M059J (cell line): ENCODE results near the gene RAB31. TPM values are rescaled to one million over a fixed set of nuclear protein-coding genes. Genes with fewer than 3 reads are reported as not detected.
A peak's percentile ranks its signal among the peaks of the same experiment; 100 is the strongest.

Experiments used
- DNase-seq: peaks from one replicate; pipeline ENCODE4 v3.0.0-alpha.2; 2012; ENCODE audit warnings: low read depth
- total RNA-seq: library from RNA; depleted of rRNA; stranded (reverse); fragments of >200 nt; shearing (Covaris generic); gene quantifications from 2 replicates; pipeline ENCODE4 v1.2.3, GENCODE V29; 2014

RAB31 gene
- total RNA-seq, 1 experiment from 2014 or later = 53.6 TPM

DNA sequence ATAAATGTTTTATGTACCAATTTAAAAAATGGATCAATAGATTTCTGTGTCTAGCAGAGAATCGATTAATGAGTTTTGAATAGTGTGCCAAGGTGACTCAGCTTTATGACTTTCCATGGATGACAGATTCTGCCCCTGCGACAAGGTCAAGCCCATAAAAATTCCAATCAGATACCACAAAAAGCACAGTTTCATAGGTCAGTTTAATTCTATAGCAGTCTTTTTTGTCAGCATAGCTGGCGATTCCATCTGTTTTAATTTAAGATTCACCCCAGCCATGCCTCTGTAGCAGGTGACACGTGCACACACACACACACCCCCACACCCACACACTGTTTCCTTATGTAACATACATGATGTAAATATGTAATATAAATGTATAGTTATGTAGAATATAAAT lies 28.9 kb downstream of the RAB31 start:
- peak; percentile 73 for DNase-seq

GRCh38 chr18:9737472-9738121 lies 29.5 kb downstream of the RAB31 start:
- DNase-seq = peak; percentile 90

GRCh38 chr18:9738266-9738969 lies 30.3 kb downstream of the RAB31 start:
- DNase-seq = no peak

- no peak for DNase-seq
Measured at GRCh38 chr18:9739516-9739915, 31.4 kb downstream of the RAB31 start.

DNA sequence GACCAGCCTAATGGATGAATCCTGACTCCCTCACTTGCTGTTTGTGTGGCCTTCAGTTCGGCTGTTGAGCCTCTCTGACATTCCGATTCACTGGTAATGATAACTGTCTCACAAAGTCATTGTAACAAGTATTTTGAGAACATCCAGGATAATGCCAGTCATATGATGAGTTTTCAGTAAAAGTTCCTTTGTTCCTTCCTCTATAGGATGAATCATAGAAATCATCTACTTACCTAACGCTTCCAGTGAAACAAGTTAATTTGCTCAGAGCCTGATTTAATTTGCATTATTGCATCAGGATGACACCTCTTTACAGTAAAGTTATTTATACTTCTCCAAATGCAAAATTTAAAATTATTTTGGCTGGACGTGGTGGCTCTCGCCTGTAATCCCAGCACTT lies 32.0 kb downstream of the RAB31 start:
- no peak for DNase-seq

- DNase-seq = no peak
Measured at GRCh38 chr18:9741406-9741792, 33.3 kb downstream of the RAB31 start.

- DNase-seq = peak; percentile 68
Measured at GRCh38 chr18:9741793-9742523, 33.9 kb downstream of the RAB31 start.

GRCh38 chr18:9742524-9743131 lies 34.5 kb downstream of the RAB31 start:
- peak; percentile 80 for DNase-seq

DNA sequence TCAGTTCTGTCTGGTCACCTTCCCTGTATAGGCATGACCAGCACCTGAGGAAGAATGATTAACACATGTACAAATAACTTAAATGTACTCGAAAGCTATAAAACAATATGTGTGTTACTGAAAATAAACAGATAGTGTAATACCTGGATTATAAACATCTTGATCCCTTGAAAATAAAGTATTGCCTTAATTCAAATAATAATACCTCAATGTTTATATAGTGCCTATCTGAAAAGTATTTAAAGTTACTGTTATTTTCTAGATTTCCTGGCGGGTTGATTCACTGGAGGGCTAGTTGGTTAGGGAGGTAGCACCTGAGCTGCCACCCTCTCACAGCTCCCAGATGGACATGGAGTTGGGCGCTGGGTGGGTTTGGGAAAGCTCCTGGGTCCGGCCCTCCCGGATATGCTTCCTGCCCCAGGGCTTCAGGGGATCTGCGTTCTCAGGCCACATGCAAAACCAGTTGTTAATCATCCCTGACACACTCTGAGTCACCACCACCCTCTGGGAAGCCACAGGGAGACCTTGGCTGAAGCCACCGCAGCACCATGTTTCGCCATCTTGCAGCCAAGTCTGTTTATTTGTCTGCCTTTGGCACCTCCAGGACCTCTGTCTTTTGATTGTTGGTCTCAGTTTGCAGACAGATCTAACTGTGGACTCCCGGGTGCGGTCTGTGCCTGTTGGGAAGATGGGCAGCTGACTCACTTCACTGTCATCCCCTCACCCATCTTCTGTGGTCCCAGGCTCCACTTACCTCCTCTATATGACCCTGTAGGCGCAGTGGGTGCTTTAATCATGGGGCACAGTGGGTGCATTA lies 35.3 kb downstream of the RAB31 start:
- DNase-seq = peak; percentile 99

- peak; percentile 36 for DNase-seq
Measured at GRCh38 chr18:9746958-9747357, 38.9 kb downstream of the RAB31 start.

DNA sequence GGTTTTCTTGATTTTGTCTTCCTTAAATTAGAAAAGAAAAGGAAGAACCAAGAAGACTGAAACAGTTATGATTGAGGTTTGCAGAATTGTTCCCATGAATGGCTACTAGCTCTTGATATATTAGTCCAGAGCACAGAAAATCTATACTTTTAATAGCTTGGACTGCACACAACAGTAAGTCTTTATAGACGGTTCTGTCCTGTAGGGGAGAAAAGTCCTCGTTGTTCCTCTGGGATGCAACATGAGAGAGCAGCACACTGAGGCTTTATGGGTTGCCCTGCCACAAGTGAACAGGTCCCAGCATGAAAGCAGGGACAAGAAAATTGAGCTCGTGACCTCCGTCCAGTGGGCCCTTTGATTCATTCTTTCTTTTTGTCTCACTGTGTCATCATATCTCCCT lies 41.5 kb downstream of the RAB31 start:
- no peak for DNase-seq

- DNase-seq = no peak
Measured at GRCh38 chr18:9750112-9750511, 42.0 kb downstream of the RAB31 start.

- DNase-seq = no peak
Measured at GRCh38 chr18:9750606-9751304, 42.7 kb downstream of the RAB31 start.

GRCh38 chr18:9751371-9752031 lies 43.4 kb downstream of the RAB31 start:
- no peak for DNase-seq

DNA sequence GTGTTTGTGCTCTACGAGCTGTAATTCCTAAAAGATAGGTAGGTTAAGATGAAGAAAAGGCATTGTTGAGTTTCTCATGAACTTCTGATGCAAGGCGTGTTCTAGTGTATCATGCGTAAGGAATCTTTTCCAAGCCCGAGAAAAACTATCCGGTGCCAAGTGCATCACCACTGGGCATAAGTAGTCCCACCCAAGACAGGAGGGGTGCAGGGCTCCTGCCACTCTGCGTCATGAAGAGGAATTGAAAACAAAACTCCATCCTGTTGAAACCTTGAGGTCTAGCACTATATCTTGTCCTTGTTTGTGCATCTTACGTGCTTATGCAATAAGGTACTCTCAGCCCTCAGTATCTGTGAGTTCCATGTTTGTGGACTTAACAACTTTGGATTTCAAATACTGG lies 45.7 kb downstream of the RAB31 start:
- no peak for DNase-seq

GRCh38 chr18:9755110-9755509 lies 47.0 kb downstream of the RAB31 start:
- no peak for DNase-seq

DNA sequence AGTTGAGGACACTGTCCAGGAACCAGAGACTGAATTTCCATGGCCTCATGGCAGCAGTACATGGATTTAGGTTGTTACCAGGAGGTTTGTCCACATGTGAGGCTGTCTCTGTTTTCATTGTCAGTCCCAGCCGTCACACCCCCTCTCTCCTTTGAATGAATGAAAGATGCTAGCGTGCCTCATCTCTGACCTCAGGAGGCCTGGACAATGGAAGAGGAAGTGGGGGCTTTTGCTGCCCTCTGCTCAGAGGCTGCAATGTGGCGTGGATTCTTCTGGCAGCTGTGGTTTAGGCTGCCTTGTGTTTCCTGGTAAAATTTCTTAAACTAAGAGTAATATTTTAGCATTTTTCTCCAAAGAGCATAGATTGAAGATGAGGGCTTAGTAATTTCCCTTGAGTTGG lies 47.5 kb downstream of the RAB31 start:
- DNase-seq = no peak

DNA sequence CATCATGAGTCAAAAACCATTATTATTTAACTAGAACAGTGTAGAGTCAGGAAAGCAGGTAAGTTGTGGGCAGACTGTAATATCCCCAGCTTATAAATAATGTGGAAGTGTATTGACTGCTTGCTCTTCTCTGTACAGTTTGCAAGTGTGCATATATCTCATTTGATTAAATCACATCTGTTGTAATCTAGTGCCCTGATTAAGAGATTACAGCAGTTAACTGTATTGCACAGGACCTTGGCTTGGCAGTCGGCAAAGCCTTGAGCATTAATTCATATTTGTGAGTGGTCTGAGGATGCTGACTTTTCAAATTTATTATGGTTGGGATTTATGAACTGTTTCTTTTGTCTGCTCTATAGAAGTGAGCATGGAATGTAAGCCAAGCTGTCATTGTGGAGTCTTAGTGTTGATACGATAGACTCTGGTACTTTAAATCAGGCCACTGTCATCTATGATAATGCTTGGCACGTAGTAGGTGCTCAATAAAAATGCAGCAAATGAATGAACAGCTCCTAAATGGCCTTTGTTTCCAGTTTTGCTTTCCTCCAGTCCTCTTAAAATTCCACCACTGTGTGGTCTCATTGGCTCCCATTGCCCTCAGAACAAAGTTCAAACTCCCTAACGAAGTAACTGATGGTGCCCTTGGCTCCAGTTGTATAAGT lies 48.3 kb downstream of the RAB31 start:
- DNase-seq = no peak

GRCh38 chr18:9756933-9757470 lies 48.9 kb downstream of the RAB31 start:
- DNase-seq = no peak
